Motor neuron (in vitro differentiated cells): ENCODE measurements around the gene AGBL4. TPM values are rescaled to one million over a fixed set of nuclear protein-coding genes. Genes with fewer than 3 reads are reported as not detected.
"Not testable (repeated sequence)": the region's sequence is repeated elsewhere in the genome, so short reads cannot be mapped to it uniquely, and the experiment has no call there.

Experiments used
- ATAC-seq, 8 experiments: fragments of 200-7000 bp; cut with Tn5 transposase; replicated peaks in 6 of 8; 2 replicates each; pipeline ENCODE4 v1.8.0; 2021; ENCODE audit warnings: mild to moderate bottlenecking in 8 of 8, moderate library complexity in 8 of 8
- H3K27ac ChIP-seq, 2 donors: fragments of 250-450 bp; sonication (Bioruptor Pico); 2 replicates each; pipeline ENCODE4 v1.9.0; 2021; ENCODE audit warnings: antibody characterized with exemption in 2 of 2, mild to moderate bottlenecking in 2 of 2, moderate library complexity in 1 of 2
- H3K4me1 ChIP-seq, 2 donors: fragments of 250-450 bp; sonication (Bioruptor Pico); replicated peaks in 1 of 2; 2 replicates each; pipeline ENCODE4 v1.6.1; 2021; ENCODE audit warnings: antibody characterized with exemption in 2 of 2, mild to moderate bottlenecking in 2 of 2, moderate library complexity in 1 of 2
- H3K4me3 ChIP-seq, 5 donors: fragments of 250-450 bp; sonication (Bioruptor Pico); 2 replicates each; pipeline ENCODE4 v1.9.0; 2021; ENCODE audit warnings: antibody characterized with exemption in 5 of 5, mild to moderate bottlenecking in 5 of 5, moderate library complexity in 4 of 5
- WGBS, 10 experiments: fragments of 450-650 bp; shearing (Covaris generic); methylation state at CpG; one replicate each; pipeline ENCODE4 v1.0.0; 2022; 5-methylcytosine and 5-hydroxymethylcytosine counted together
- in situ Hi-C, 9 experiments: fragments of 400-800 bp; cut with MboI; loops; one replicate each; pipeline ENCODE4 v1.15.0; 2021; ENCODE audit warnings: low sequenced_read_pairs in 9 of 9, low pct_unique_long_range_greater_than_20kb in 2 of 9; ENCODE audit not compliant: unreplicated experiment in 9 of 9
- total RNA-seq, 8 experiments: library from RNA; unstranded; fragments of 300-600 nt; gene quantifications; 2 replicates each; pipeline versions ENCODE4 v1.2.3 to v1.2.4, GENCODE V29; 2022

The AGBL4 gene
- total RNA-seq, 8 experiments from 2014 or later, result 0.10 to 4.5 (median 1.9) TPM

- in situ Hi-C loops, result loop anchor here in 2 of 9 experiments (25.0 kb wide), 1 partner anchor 1785 kb away; no protein-coding TSS in a partner anchor
- Histone ChIP-seq H3K27ac (no peak overlapping the region), H3K4me1 (peaks cover 2 to 18% of the 10 kb centered on the region in 2 donors), H3K4me3 (no peak overlapping the region)
- WGBS, 10 experiments, result 0 to 50% (median 29%) methylated on average over 1 of the region's 1 CpG; no CpG with 5 or more reads in 7 of the 10 experiments
- peak in 1 of 8 experiments; percentile 57 for ATAC-seq
Observed at GRCh38 chr1:48552420-48552819, 1471.3 kb downstream of the AGBL4 start.

- peak in 4 of 8 experiments; percentile 39 to 72 (median 46) for ATAC-seq
- Histone ChIP-seq H3K27ac (no peak overlapping the region), H3K4me1 (peaks cover 2 to 32% of the 10 kb centered on the region in 2 donors), H3K4me3 (no peak overlapping the region)
- in situ Hi-C loops, result no loop called here
Observed at GRCh38 chr1:48548985-48549384, 1474.8 kb downstream of the AGBL4 start.

- H3K4me3 ChIP-seq, result no peak overlapping the region
- ATAC-seq, result no peak
- 0 to 80% (median 56%) methylated on average over 1 of the region's 1 CpG; no CpG with 5 or more reads in 6 of the 10 experiments for WGBS, 10 experiments
- H3K4me1 ChIP-seq, result peaks cover 2 to 32% of the 10 kb centered on the region in 2 donors
- in situ Hi-C loops, result no loop called here
- no peak overlapping the region for H3K27ac ChIP-seq
Observed at GRCh38 chr1:48547561-48548220, 1476.1 kb downstream of the AGBL4 start.

DNA sequence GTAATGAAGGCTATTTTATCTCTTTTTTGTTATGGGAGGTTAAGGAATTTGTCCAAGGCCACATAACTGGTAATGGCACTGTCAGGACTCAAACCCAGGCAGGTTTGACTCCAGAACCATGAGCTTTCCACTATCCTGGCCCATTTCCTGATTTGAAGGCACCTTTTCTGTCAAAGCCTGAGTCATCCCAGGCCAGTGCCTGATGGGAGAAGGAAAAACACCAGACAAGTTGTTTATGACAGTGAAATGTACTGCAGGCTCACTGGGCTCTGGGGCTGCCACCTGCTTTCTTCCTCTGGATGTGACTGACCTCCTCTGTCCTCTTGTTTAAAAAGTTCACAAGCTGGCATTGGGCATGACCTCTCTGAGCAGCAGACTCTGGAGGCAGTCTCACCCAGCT is 1479.9 kb downstream of the AGBL4 start:
- ATAC-seq, result no peak
- Histone ChIP-seq H3K4me3 (no peak overlapping the region), H3K4me1 (peaks cover 2 to 20% of the 10 kb centered on the region in 2 donors), H3K27ac (no peak overlapping the region)
- in situ Hi-C loops, result no loop called here

DNA sequence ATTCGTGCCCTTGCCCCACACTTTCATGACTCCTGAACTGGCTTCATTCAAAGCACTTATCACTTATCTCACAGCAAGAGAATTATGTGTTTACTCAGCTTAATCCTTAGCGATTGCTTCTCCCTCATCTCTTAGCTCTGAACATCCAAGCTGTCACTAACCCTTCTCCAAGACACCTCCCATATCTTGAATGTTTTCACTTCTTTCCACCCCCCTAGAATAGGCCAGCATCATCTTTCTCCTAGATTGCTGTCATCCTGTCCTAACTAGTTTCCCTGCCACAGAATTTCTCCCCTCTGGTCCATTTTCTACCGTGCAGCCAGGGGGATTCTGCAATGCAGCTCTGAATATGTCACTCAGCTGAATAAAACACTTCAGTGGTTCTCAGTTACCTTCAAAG is 1483.2 kb downstream of the AGBL4 start:
- H3K4me1 ChIP-seq, result peaks cover 0 to 10% of the 10 kb centered on the region in 2 donors
- no peak overlapping the region for H3K4me3 ChIP-seq
- in situ Hi-C loops, result no loop called here
- WGBS, 10 experiments, result 0 to 85% (median 45%) methylated on average over 1 to 3 of the region's 3 CpGs
- ATAC-seq, result peak in 5 of 8 experiments; percentile 28 to 92 (median 66)
- no peak overlapping the region for H3K27ac ChIP-seq

- no peak for ATAC-seq
- in situ Hi-C loops, result no loop called here
- H3K4me3 ChIP-seq, result no peak overlapping the region
- H3K27ac ChIP-seq, result no peak overlapping the region
- peaks cover 19 to 24% of the 10 kb centered on the region in 2 donors for H3K4me1 ChIP-seq
- 17 to 82% (median 70%) methylated on average over 1 to 3 of the region's 3 CpGs; no CpG with 5 or more reads in 3 of the 10 experiments for WGBS, 10 experiments
Observed at GRCh38 chr1:48536477-48536876, 1487.3 kb downstream of the AGBL4 start.

GRCh38 chr1:48532976-48533375 is 1490.8 kb downstream of the AGBL4 start:
- Histone ChIP-seq H3K4me1 (peaks cover 22 to 24% of the 10 kb centered on the region in 2 donors), H3K4me3 (no peak overlapping the region), H3K27ac (peak overlapping the region in 1 of 2 donors; percentile 33)
- in situ Hi-C loops, result no loop called here
- WGBS, 10 experiments, result 0 to 43% (median 17%) methylated on average over 1 of the region's 1 CpG; no CpG with 5 or more reads in 5 of the 10 experiments
- peak in 5 of 8 experiments; percentile 58 to 89 (median 84) for ATAC-seq

DNA sequence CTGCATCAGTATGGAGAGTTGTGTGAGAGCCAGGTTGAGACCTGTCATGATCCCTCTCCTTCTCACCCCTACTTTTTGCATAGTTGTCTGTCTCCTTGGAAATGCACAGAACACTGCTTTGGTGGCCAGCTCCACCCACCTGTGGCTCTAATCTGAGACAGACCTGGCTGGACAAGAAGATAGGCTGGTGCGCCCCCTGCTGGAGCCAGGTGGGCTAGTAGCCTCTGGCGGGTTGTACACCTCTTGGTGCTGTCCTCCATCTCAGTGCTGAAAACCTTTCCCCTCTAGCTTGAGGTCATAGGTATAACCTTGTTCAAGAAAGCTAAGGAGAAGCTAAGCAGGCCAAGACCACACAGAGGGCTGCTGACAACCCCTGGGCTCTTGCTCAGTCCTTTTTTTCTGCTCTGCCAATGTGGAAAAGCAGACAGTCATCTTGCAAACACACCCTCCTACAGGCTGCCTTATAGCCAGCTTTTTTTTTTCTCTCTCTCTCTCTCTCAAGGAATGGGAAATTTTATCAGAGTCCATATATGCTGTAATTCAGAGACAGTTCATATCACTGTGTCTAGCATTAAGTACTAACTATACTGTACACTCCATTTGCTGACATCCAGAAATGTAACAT is 1492.9 kb downstream of the AGBL4 start:
- peak; percentile 61 to 86 (median 76) for ATAC-seq
- peaks cover 40 to 42% of the 10 kb centered on the region in 2 donors for H3K4me1 ChIP-seq
- WGBS, 10 experiments, result 0% methylated on average over 1 to 2 of the region's 2 CpGs; no CpG with 5 or more reads in 6 of the 10 experiments
- in situ Hi-C loops, result no loop called here
- H3K27ac ChIP-seq, result no peak overlapping the region
- H3K4me3 ChIP-seq, result no peak overlapping the region

DNA sequence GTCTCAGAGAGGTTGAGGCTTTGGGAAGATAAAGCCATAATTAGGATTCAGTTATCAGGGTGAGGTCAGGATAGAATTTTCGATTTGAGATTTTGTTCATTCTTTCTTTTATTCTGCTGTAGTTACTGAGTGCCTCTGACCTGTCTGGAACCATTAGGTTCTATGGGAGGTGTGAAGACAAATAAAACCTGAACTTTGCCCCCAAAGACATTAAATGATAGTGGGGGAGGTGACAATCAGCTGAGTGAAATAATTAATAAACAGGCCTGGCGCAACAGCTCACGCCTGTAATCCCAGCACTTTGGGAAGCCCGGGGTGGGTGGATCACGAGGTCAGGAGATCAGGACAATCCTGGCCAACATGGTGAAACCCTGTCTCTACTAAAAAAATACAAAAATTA is 1496.7 kb downstream of the AGBL4 start:
- in situ Hi-C loops, result no loop called here
- ATAC-seq, result no peak
- Histone ChIP-seq H3K4me1 (peaks cover 45% of the 10 kb centered on the region in 2 donors), H3K4me3 (no peak overlapping the region), H3K27ac (peak overlapping the region; percentile 45 to 88)
- 17 to 91% (median 75%) methylated on average over 1 to 5 of the region's 5 CpGs; no CpG with 5 or more reads in 1 of the 10 experiments for WGBS, 10 experiments

GRCh38 chr1:48526008-48526710 is 1497.6 kb downstream of the AGBL4 start:
- 10 to 100% (median 57%) methylated on average over 2 to 4 of the region's 4 CpGs; no CpG with 5 or more reads in 1 of the 10 experiments for WGBS, 10 experiments
- peaks cover 45% of the 10 kb centered on the region in 2 donors for H3K4me1 ChIP-seq
- no peak overlapping the region for H3K4me3 ChIP-seq
- peak overlapping the region; percentile 45 to 88 for H3K27ac ChIP-seq
- in situ Hi-C loops, result no loop called here
- peak; percentile 20 to 89 (median 72) for ATAC-seq

DNA sequence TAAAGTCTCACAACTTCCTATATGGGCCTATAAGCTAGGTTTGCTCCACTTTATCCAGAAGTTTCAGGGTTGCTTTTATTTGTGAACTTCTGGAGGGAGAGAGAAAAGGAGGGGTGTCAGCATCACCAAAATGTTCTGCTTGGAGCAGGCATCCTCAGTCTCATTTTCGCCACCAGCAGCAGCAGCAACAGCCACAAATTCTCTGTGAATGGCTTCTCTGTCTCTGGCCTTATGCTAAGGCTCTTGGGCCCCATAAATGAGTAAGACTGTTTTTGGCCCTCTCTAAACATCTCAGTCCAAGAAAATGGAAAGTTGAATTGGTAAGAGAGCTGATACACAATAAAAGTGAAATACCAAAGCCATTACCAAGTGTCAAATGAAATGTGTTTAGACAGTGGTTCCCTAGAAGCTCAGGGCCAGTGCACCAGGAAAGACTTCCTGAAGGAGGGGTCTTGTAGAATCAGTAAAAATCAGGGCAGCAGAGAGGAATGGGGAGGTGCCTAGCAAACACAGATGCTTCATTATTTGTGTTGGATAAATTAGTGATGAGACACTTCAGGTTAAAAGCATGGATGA is 1498.8 kb downstream of the AGBL4 start:
- no peak overlapping the region for H3K27ac ChIP-seq
- in situ Hi-C loops, result no loop called here
- peaks cover 41 to 45% of the 10 kb centered on the region in 2 donors for H3K4me1 ChIP-seq
- no peak for ATAC-seq
- 0 to 100% (median 89%) methylated on average over 1 of the region's 1 CpG; no CpG with 5 or more reads in 4 of the 10 experiments for WGBS, 10 experiments
- no peak overlapping the region for H3K4me3 ChIP-seq

GRCh38 chr1:48523558-48523957 is 1500.2 kb downstream of the AGBL4 start:
- 14 to 68% (median 53%) methylated on average over 1 to 3 of the region's 3 CpGs; no CpG with 5 or more reads in 2 of the 10 experiments for WGBS, 10 experiments
- Histone ChIP-seq H3K27ac (no peak overlapping the region), H3K4me1 (peaks cover 46 to 55% of the 10 kb centered on the region in 2 donors), H3K4me3 (no peak overlapping the region)
- peak in 6 of 8 experiments; percentile 21 to 73 (median 49) for ATAC-seq
- in situ Hi-C loops, result no loop called here

DNA sequence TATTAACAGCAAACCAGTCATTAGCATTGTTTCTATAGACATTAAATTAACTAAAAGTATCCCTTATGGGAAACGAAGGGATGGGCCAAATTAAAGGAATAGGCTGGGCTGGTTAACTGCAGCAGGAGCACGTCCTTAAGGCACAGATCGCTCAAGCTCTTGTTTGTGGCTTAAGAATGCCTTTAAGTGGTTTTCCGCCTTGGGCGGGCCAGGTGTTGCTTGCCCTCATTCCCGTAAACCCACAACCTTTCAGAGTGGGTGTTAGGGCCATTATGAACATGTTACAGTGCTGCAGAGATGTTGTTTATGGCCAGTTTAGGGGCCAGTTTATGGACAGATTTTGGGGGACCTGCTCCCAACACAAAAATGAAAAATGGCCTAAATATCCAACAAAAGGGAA is 1503.9 kb downstream of the AGBL4 start:
- 45 to 100% (median 94%) methylated on average over 1 to 5 of the region's 6 CpGs; no CpG with 5 or more reads in 4 of the 10 experiments for WGBS, 10 experiments
- H3K27ac ChIP-seq, H3K4me3 ChIP-seq, ATAC-seq, in situ Hi-C loops: not testable (repeated sequence)
- peaks cover 20 to 29% of the 10 kb centered on the region in 2 donors for H3K4me1 ChIP-seq
